Uterus (tissue), 2 donors: ENCODE measurements around the gene SMDT1.

Experiments
- CTCF ChIP-seq, 4 experiments: fragments of 200-600 bp in 2 of 4; fragments of 450-650 bp in 2 of 4; sonication (generic) in 2 of 4; IDR thresholded peaks; one replicate each; pipeline ENCODE4 v1.5.1; 2016 to 2019; ENCODE audit warnings: antibody characterized with exemption in 4 of 4, mild to moderate bottlenecking in 2 of 4, moderate library complexity in 1 of 4
- POLR2A ChIP-seq, 2 donors: fragments of 450-650 bp; IDR thresholded peaks; one replicate each; pipeline ENCODE4 v1.6.1; 2016; ENCODE audit warnings: antibody characterized with exemption in 2 of 2, mild to moderate bottlenecking in 1 of 2, moderate library complexity in 1 of 2

GRCh38 chr22:42080287-42080686 is 787 bp downstream of the SMDT1 start:
- no peak for TF ChIP-seq POLR2A (IDR thresholded peaks at IDR 0.05)
- no peak for TF ChIP-seq CTCF (IDR thresholded peaks at IDR 0.05)
